Measurements from ENCODE around the gene PMAIP1.

Gene PMAIP1

DNA sequence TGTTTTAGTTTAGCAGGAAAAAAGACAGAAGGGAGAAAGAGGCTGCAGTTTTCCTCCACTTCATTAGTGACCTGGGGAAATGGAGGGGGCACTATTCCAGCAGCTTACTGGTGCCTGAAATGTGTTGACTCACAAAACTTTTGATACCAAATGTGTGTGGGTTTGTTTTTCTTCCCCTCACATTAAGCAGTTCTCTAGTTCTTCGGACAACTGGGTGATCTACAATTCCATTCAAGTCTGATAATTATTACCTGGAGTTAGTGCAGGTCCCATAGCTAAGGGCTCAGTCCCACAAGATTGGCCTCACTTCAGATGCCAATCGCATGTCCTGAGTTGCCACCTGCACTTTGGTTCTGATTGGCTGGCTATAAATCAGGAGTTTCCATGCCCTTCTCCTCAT is 28.4 kb downstream of the PMAIP1 start:
- Histone ChIP-seq H3K36me3 (ENCODE audit: control insufficient read depth, insufficient read depth, low read length) (no peaks in the 10 kb centered on the region), H3K27me3 (replicated peaks; ENCODE audit: control insufficient read depth, insufficient read depth, low read length, poor library complexity, severe bottlenecking) (no peaks in the 10 kb centered on the region), H3K9me3 (ENCODE audit: control insufficient read depth, low read length) (no peaks in the 10 kb centered on the region), H3K27ac (ENCODE audit: insufficient read depth, low read length, poor library complexity, severe bottlenecking) (no peak overlapping the region), H3K4me1 (ENCODE audit: control insufficient read depth, insufficient read depth, low read length, poor library complexity, severe bottlenecking) (no peaks in the 10 kb centered on the region), H3K4me3 (ENCODE audit: insufficient read depth, low read depth, low read length, poor library complexity, severe bottlenecking) (no peak overlapping the region)
- no peak for DNase-seq

GRCh38 chr18:59929621-59930295 is 30.0 kb downstream of the PMAIP1 start:
- DNase-seq, result no peak
- Histone ChIP-seq H3K27ac (ENCODE audit: insufficient read depth, low read length, poor library complexity, severe bottlenecking) (no peak overlapping the region), H3K4me1 (ENCODE audit: control insufficient read depth, insufficient read depth, low read length, poor library complexity, severe bottlenecking) (no peaks in the 10 kb centered on the region), H3K27me3 (replicated peaks; ENCODE audit: control insufficient read depth, insufficient read depth, low read length, poor library complexity, severe bottlenecking) (no peaks in the 10 kb centered on the region), H3K36me3 (ENCODE audit: control insufficient read depth, insufficient read depth, low read length) (no peaks in the 10 kb centered on the region), H3K9me3 (ENCODE audit: control insufficient read depth, low read length) (no peaks in the 10 kb centered on the region), H3K4me3 (ENCODE audit: insufficient read depth, low read depth, low read length, poor library complexity, severe bottlenecking) (no peak overlapping the region)

- H3K9me3 ChIP-seq (ENCODE audit: control insufficient read depth, low read length), result no peaks in the 10 kb centered on the region
Observed at GRCh38 chr18:59932401-59932800, 32.6 kb downstream of the PMAIP1 start.

DNA sequence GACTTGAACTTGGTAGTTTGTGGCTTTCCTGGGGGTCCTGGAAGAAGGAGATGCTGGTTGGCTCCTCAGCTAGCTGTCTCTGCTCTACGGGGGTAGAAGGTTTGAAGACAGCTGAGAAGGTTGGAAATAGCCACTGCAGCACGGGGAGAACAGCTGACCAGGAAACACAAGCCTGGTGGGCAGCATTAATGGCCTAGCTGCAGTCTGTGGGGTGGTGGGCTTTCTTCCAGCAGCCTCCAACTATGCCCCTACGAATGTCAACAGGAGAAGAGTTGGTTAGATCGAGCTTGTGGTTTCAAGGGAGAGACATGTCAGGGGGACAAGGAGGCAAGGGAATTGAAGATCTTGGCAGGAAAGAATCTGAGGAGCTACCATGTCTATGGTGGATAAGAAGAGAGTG is 38.9 kb downstream of the PMAIP1 start:
- no peaks in the 10 kb centered on the region for H3K36me3 ChIP-seq (ENCODE audit: control insufficient read depth, insufficient read depth, low read length)
- no peak overlapping the region for H3K4me3 ChIP-seq (ENCODE audit: insufficient read depth, low read depth, low read length, poor library complexity, severe bottlenecking)
- no peaks in the 10 kb centered on the region for H3K27me3 ChIP-seq (replicated peaks; ENCODE audit: control insufficient read depth, insufficient read depth, low read length, poor library complexity, severe bottlenecking)
- H3K4me1 ChIP-seq (ENCODE audit: control insufficient read depth, insufficient read depth, low read length, poor library complexity, severe bottlenecking), result no peaks in the 10 kb centered on the region
- H3K9me3 ChIP-seq (ENCODE audit: control insufficient read depth, low read length), result no peaks in the 10 kb centered on the region
- no peak for DNase-seq
- no peak overlapping the region for H3K27ac ChIP-seq (ENCODE audit: insufficient read depth, low read length, poor library complexity, severe bottlenecking)

More at GRCh38 chr18:59932401-59932800, 32.6 kb downstream of the PMAIP1 start:
- no peaks in the 10 kb centered on the region for H3K27me3 ChIP-seq (replicated peaks; ENCODE audit: control insufficient read depth, insufficient read depth, low read length, poor library complexity, severe bottlenecking)
- no peak overlapping the region for H3K27ac ChIP-seq (ENCODE audit: insufficient read depth, low read length, poor library complexity, severe bottlenecking)
- no peaks in the 10 kb centered on the region for H3K36me3 ChIP-seq (ENCODE audit: control insufficient read depth, insufficient read depth, low read length)
- H3K4me1 ChIP-seq (ENCODE audit: control insufficient read depth, insufficient read depth, low read length, poor library complexity, severe bottlenecking), result no peaks in the 10 kb centered on the region
- H3K4me3 ChIP-seq (ENCODE audit: insufficient read depth, low read depth, low read length, poor library complexity, severe bottlenecking), result no peak overlapping the region
- DNase-seq, result no peak

GRCh38 chr18:59939127-59939526 is 39.3 kb downstream of the PMAIP1 start:
- H3K27me3 ChIP-seq (replicated peaks; ENCODE audit: control insufficient read depth, insufficient read depth, low read length, poor library complexity, severe bottlenecking), result no peaks in the 10 kb centered on the region
- no peak for DNase-seq
- no peak overlapping the region for H3K27ac ChIP-seq (ENCODE audit: insufficient read depth, low read length, poor library complexity, severe bottlenecking)
- H3K9me3 ChIP-seq (ENCODE audit: control insufficient read depth, low read length), result no peaks in the 10 kb centered on the region
- H3K4me1 ChIP-seq (ENCODE audit: control insufficient read depth, insufficient read depth, low read length, poor library complexity, severe bottlenecking), result no peaks in the 10 kb centered on the region
- no peaks in the 10 kb centered on the region for H3K36me3 ChIP-seq (ENCODE audit: control insufficient read depth, insufficient read depth, low read length)
- no peak overlapping the region for H3K4me3 ChIP-seq (ENCODE audit: insufficient read depth, low read depth, low read length, poor library complexity, severe bottlenecking)

GRCh38 chr18:59940068-59940467 is 40.3 kb downstream of the PMAIP1 start:
- Histone ChIP-seq H3K27ac (ENCODE audit: insufficient read depth, low read length, poor library complexity, severe bottlenecking) (no peak overlapping the region), H3K27me3 (replicated peaks; ENCODE audit: control insufficient read depth, insufficient read depth, low read length, poor library complexity, severe bottlenecking) (no peaks in the 10 kb centered on the region), H3K4me1 (ENCODE audit: control insufficient read depth, insufficient read depth, low read length, poor library complexity, severe bottlenecking) (no peaks in the 10 kb centered on the region), H3K36me3 (ENCODE audit: control insufficient read depth, insufficient read depth, low read length) (no peaks in the 10 kb centered on the region), H3K4me3 (ENCODE audit: insufficient read depth, low read depth, low read length, poor library complexity, severe bottlenecking) (no peak overlapping the region), H3K9me3 (ENCODE audit: control insufficient read depth, low read length) (no peaks in the 10 kb centered on the region)
- no peak for DNase-seq

- no peak for DNase-seq
- no peaks in the 10 kb centered on the region for H3K9me3 ChIP-seq (ENCODE audit: control insufficient read depth, low read length)
Observed at GRCh38 chr18:59941331-59941730, 41.5 kb downstream of the PMAIP1 start.

DNA sequence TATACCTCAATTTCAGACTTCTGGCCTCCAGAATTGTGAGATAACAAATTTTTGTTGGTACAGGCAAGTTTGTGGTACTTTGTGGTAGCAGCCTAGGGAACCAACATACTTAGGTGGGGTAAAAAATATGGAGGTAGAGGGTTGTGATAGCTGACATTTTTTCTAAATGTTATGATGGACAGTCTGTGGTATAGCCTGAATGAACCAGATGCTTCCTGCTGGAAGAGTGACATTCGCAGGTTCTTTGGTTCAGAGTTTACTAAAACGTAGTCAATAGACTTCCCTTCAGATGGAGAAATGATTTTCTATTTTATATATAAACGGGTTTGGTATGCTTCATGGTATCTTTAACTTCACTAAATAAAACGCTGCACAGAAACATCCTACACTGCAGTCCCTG is 42.8 kb downstream of the PMAIP1 start:
- Histone ChIP-seq H3K36me3 (ENCODE audit: control insufficient read depth, insufficient read depth, low read length) (no peaks in the 10 kb centered on the region), H3K4me1 (ENCODE audit: control insufficient read depth, insufficient read depth, low read length, poor library complexity, severe bottlenecking) (no peaks in the 10 kb centered on the region), H3K27ac (ENCODE audit: insufficient read depth, low read length, poor library complexity, severe bottlenecking) (no peak overlapping the region), H3K9me3 (ENCODE audit: control insufficient read depth, low read length) (no peaks in the 10 kb centered on the region), H3K27me3 (replicated peaks; ENCODE audit: control insufficient read depth, insufficient read depth, low read length, poor library complexity, severe bottlenecking) (no peaks in the 10 kb centered on the region), H3K4me3 (ENCODE audit: insufficient read depth, low read depth, low read length, poor library complexity, severe bottlenecking) (no peak overlapping the region)
- DNase-seq, result no peak

More at GRCh38 chr18:59941331-59941730, 41.5 kb downstream of the PMAIP1 start:
- H3K4me1 ChIP-seq (ENCODE audit: control insufficient read depth, insufficient read depth, low read length, poor library complexity, severe bottlenecking), result no peaks in the 10 kb centered on the region
- no peak overlapping the region for H3K27ac ChIP-seq (ENCODE audit: insufficient read depth, low read length, poor library complexity, severe bottlenecking)
- H3K27me3 ChIP-seq (replicated peaks; ENCODE audit: control insufficient read depth, insufficient read depth, low read length, poor library complexity, severe bottlenecking), result no peaks in the 10 kb centered on the region
- no peaks in the 10 kb centered on the region for H3K36me3 ChIP-seq (ENCODE audit: control insufficient read depth, insufficient read depth, low read length)
- no peak overlapping the region for H3K4me3 ChIP-seq (ENCODE audit: insufficient read depth, low read depth, low read length, poor library complexity, severe bottlenecking)

DNA sequence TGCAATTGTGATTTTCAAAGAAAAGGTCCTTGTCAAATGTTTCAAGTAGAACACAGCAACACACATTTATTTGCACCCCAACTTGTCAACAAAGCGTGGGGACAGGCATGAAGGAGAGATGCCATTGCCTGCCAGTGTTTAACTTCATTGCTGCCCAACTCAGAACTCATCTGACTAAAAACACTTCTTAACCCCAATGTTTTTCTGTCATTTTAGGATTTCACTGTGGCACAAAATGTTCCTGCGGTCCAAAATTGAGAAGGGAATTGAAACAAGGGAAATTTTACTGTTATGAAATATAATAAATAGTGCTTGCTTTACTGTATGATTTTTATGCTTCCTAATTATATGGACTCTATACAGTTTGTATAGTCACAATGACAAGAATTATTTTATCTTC is 45.7 kb downstream of the PMAIP1 start:
- Histone ChIP-seq H3K4me3 (ENCODE audit: insufficient read depth, low read depth, low read length, poor library complexity, severe bottlenecking) (no peak overlapping the region), H3K27ac (ENCODE audit: insufficient read depth, low read length, poor library complexity, severe bottlenecking) (no peak overlapping the region), H3K4me1 (ENCODE audit: control insufficient read depth, insufficient read depth, low read length, poor library complexity, severe bottlenecking) (no peaks in the 10 kb centered on the region), H3K9me3 (ENCODE audit: control insufficient read depth, low read length) (no peaks in the 10 kb centered on the region), H3K27me3 (replicated peaks; ENCODE audit: control insufficient read depth, insufficient read depth, low read length, poor library complexity, severe bottlenecking) (no peaks in the 10 kb centered on the region), H3K36me3 (ENCODE audit: control insufficient read depth, insufficient read depth, low read length) (no peaks in the 10 kb centered on the region)
- DNase-seq, result no peak

DNA sequence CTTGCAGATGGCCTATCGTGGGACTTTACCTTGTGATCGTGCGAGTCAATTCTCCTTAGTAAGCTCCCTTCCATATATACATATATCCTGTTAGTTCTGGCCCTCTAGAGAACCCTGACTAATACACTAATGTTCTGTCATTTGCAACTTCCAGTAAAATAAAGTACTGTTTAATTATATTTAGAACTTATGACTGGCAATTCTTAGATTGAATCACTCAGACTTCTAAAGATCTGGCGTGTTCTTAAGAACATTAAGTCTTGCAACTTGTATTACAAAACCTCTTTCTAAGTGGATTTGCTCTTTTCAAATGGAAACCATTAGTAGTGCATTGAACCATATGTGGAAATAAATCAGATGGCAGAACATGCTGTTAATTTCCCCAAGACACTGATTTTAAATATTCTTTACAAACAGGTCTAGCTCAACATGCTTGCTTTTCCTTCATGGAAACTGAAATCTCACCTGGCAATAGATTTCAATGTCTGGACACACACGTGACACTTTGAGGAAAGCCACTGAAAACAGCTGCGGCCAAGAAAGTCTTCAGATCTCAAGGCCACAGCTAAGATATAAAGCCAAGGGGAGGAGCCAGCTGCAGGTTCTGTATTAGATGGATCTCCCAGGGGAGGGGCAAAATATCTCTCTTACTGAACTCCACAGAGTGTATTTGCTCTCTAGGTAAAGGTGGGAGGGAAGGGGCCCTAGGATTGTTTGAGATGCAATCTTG is 50.6 kb downstream of the PMAIP1 start:
- no peak for DNase-seq
- H3K9me3 ChIP-seq (ENCODE audit: control insufficient read depth, low read length), result no peaks in the 10 kb centered on the region
- H3K4me3 ChIP-seq (ENCODE audit: insufficient read depth, low read depth, low read length, poor library complexity, severe bottlenecking), result no peak overlapping the region
- no peaks in the 10 kb centered on the region for H3K4me1 ChIP-seq (ENCODE audit: control insufficient read depth, insufficient read depth, low read length, poor library complexity, severe bottlenecking)
- H3K36me3 ChIP-seq (ENCODE audit: control insufficient read depth, insufficient read depth, low read length), result no peaks in the 10 kb centered on the region
- no peaks in the 10 kb centered on the region for H3K27me3 ChIP-seq (replicated peaks; ENCODE audit: control insufficient read depth, insufficient read depth, low read length, poor library complexity, severe bottlenecking)
- no peak overlapping the region for H3K27ac ChIP-seq (ENCODE audit: insufficient read depth, low read length, poor library complexity, severe bottlenecking)
